ENCODE measurements around the gene ADAMTS16.

ADAMTS16 gene

DNA sequence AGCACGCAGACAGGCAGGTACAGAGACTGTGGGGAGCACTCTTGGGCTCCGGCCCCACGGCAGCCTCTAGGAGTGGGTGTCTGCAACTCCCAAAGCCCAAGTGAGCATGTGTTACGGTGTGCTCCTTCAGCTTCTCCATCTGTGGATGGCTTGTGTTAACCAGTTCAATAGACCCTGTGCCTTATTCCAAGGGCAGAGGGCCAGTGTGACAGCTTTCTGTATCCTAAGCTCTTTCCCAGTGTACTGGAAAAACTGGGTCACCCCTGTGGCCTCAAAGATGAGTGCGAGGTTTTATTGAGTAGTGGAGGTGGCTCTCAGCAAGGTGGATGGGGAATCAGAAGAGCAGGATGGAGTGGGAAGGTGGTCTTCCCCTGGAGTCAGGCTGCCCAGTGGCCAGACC lies 78.3 kb downstream of the ADAMTS16 start:
- H3K4me1 Mint-ChIP-seq (ENCODE audit: low read depth), result no peaks in the 10 kb centered on the region
- no peak overlapping the region for H3K4me3 Mint-ChIP-seq
- no peaks in the 10 kb centered on the region for H3K27me3 Mint-ChIP-seq
- H3K9me3 Mint-ChIP-seq, result peaks cover 5% of the 10 kb centered on the region
- H3K36me3 Mint-ChIP-seq (ENCODE audit: low read depth), result no peaks in the 10 kb centered on the region
- no peak overlapping the region for H3K27ac Mint-ChIP-seq

DNA sequence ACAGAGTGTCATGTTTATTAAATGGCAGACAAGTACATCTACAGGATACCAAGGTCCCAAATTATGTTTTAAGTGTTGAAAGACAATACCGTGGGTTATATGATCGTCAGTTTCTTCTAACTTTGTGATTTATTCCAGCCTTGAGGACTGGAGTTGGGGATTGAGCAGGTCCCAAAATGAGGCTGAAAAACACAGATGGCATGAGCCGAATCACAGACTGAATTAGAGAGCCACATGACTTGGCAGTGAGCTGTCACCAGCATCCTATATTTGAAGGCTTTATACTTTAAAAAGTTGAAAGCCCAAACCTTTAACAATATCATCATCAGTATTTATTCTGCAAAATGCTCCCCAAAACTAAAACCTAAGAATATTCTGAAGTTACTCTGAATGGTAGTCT lies 79.4 kb downstream of the ADAMTS16 start:
- H3K36me3 Mint-ChIP-seq (ENCODE audit: low read depth), result no peaks in the 10 kb centered on the region
- no peak overlapping the region for H3K4me3 Mint-ChIP-seq
- peaks cover 5% of the 10 kb centered on the region for H3K9me3 Mint-ChIP-seq

DNA sequence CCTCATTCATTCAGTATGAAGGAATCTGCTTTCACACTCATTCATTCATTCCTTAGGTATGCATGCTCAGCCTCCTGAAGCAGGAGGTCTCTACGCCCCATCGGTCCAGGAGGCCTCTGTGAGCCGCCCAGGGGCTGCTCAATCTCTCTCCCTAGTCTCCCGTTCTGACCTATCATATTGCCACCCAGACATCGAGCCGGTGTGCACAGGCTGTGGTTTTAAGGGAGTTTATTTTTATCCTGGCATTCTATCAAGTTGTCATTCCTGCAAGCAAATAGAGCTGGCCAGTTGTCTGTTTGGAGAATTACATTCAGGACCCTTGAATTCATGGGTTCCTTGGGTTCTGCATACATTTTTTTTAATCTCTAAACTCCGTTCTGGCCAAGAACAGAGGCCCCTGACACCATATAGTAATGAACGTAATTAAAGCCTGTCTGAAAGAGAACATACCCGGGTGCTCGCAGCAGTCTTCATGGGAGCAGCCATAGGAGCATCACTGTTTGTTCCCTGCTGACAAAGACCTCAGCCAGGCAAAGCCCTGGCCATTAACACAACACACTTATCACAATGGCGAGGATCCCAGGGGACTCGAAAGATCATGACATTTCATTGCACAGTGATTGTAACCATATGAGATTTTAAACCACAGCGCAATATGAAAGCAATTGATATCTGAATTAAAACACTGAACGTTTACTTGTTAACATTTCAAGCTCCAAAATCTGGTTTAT lies 80.9 kb downstream of the ADAMTS16 start:
- peaks cover 3% of the 10 kb centered on the region for H3K9me3 Mint-ChIP-seq
- H3K4me3 Mint-ChIP-seq, result no peak overlapping the region
- H3K27me3 Mint-ChIP-seq, result no peaks in the 10 kb centered on the region
- H3K4me1 Mint-ChIP-seq (ENCODE audit: low read depth), result no peaks in the 10 kb centered on the region
- no peaks in the 10 kb centered on the region for H3K36me3 Mint-ChIP-seq (ENCODE audit: low read depth)
- H3K27ac Mint-ChIP-seq, result no peak overlapping the region

More for the DNA sequence above, 79.4 kb downstream of the ADAMTS16 start:
- Mint-ChIP-seq H3K27me3 (no peaks in the 10 kb centered on the region), H3K4me1 (ENCODE audit: low read depth) (no peaks in the 10 kb centered on the region), H3K27ac (no peak overlapping the region)

DNA sequence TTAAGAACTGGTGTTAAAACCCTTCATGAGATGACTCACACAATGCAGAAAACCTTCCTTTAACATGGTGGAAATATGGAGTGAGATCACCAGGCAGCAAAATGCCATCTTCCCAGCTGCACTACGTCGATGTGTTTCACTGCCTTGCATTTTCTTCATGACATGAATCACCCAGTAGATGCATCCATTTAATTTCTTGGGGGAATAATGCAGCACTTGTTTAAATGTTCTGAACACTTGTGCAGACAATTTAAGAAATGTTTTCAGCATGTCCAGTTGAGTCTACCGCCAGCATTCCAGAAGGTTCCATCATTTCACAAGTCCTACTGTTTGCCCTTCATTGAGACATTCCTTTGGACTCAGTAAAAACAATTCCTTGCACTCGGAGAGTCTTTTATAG lies 81.6 kb downstream of the ADAMTS16 start:
- Mint-ChIP-seq H3K4me1 (ENCODE audit: low read depth) (no peaks in the 10 kb centered on the region), H3K4me3 (no peak overlapping the region), H3K9me3 (no peaks in the 10 kb centered on the region), H3K36me3 (ENCODE audit: low read depth) (no peaks in the 10 kb centered on the region), H3K27ac (no peak overlapping the region), H3K27me3 (no peaks in the 10 kb centered on the region)

DNA sequence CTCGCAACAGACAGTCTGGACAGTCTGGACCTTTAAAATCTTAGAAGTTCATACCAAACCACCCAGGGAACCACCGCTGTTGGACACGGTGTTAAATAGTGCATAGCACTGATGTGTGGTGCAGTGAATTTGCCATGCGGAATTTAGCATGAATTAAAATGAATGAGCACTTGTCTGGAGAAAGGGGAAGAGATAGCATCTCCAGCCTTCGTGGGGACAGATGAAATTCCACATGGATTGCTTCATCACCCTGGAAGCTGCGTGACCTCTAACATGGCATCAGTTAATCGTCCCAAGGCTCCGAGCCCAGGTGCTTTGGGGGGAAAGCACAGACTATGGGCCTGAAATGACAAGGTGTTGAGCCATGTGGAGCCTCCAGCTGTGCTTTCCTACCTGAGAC lies 91.4 kb downstream of the ADAMTS16 start:
- H3K4me1 Mint-ChIP-seq (ENCODE audit: low read depth), result no peaks in the 10 kb centered on the region
- no peaks in the 10 kb centered on the region for H3K36me3 Mint-ChIP-seq (ENCODE audit: low read depth)
- no peaks in the 10 kb centered on the region for H3K27me3 Mint-ChIP-seq
- H3K9me3 Mint-ChIP-seq, result peaks cover 4% of the 10 kb centered on the region
- no peak overlapping the region for H3K4me3 Mint-ChIP-seq
- H3K27ac Mint-ChIP-seq, result no peak overlapping the region

DNA sequence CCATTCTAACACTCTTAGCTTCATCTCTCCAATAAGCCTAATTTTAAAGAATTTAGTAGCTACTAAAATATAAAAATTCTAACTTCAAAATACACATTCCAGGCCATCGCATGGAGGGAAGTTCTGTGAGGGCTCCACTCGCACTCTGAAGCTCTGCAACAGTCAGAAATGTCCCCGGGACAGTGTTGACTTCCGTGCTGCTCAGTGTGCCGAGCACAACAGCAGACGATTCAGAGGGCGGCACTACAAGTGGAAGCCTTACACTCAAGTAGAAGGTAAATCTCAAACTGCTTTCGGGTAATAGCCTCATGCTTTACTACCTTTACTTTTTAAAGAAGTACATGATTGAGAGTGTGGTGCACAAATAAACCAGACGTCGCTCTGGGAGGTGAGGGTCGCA lies 94.8 kb downstream of the ADAMTS16 start:
- Mint-ChIP-seq H3K4me3 (no peak overlapping the region), H3K9me3 (peaks cover 4% of the 10 kb centered on the region), H3K4me1 (ENCODE audit: low read depth) (no peaks in the 10 kb centered on the region), H3K27ac (no peak overlapping the region), H3K36me3 (ENCODE audit: low read depth) (no peaks in the 10 kb centered on the region), H3K27me3 (no peaks in the 10 kb centered on the region)

DNA sequence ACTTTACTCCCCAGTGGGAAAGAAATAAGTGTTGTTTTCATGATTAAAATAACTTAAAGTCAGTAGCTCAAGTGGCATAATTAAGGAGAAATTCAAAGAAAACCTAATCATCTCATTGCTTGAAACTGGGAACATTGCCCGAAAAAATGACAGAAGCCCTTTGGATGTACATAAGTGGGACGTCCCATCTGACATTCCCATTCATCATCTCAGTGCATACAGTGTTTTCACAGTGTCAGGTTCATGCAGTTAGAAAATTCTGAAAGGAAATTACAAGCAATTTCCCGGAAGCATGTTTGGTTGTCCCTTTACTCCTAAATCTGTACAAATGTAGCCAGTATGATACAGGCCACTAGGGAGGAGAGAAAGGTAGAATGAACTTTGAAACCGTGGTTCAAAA lies 95.6 kb downstream of the ADAMTS16 start:
- H3K4me3 Mint-ChIP-seq, result no peak overlapping the region
- no peaks in the 10 kb centered on the region for H3K27me3 Mint-ChIP-seq
- H3K36me3 Mint-ChIP-seq (ENCODE audit: low read depth), result no peaks in the 10 kb centered on the region
- no peak overlapping the region for H3K27ac Mint-ChIP-seq
- H3K9me3 Mint-ChIP-seq, result peaks cover 4% of the 10 kb centered on the region
- no peaks in the 10 kb centered on the region for H3K4me1 Mint-ChIP-seq (ENCODE audit: low read depth)

DNA sequence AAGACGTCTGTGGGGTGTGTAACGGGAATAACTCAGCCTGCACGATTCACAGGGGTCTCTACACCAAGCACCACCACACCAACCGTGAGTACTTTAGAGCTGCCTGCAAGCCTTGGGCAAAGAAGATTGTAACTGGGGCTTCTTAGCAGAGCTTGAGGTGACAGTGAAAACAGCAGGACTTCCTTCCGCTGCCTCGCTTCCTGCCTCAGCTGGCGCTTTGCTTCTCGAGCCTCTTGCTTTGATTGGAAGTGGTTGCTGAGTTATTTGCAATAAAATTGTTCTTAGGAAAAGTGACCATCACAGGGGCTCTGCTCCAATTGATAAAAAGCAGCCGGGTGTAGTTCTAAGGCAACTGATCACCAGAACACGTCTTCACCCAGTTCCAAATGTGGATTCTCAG lies 99.1 kb downstream of the ADAMTS16 start:
- Mint-ChIP-seq H3K27me3 (no peaks in the 10 kb centered on the region), H3K36me3 (ENCODE audit: low read depth) (no peaks in the 10 kb centered on the region), H3K9me3 (no peaks in the 10 kb centered on the region), H3K4me3 (no peak overlapping the region), H3K4me1 (ENCODE audit: low read depth) (no peaks in the 10 kb centered on the region), H3K27ac (no peak overlapping the region)

DNA sequence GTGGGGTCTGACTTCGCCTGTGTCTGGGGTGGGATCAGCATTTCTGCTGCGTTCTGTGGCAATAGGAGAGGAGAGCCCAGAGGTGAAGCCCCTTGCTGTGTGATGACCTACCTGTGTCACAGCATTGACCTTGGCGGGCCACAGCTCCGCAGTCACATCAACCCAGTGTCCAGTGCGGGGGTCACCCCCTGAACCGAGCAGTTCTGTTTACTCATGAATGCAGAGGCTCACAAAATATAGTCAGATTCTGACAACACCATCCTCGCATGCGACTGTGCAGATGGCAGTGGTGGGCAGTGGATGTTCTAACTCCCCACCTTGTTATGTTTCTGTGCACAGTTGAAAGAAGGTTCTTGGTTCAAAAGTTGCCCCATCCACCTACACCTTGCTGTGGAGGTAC lies 100.1 kb downstream of the ADAMTS16 start:
- no peaks in the 10 kb centered on the region for H3K27me3 Mint-ChIP-seq
- H3K36me3 Mint-ChIP-seq (ENCODE audit: low read depth), result no peaks in the 10 kb centered on the region
- H3K9me3 Mint-ChIP-seq, result no peaks in the 10 kb centered on the region
- no peak overlapping the region for H3K27ac Mint-ChIP-seq
- H3K4me1 Mint-ChIP-seq (ENCODE audit: low read depth), result no peaks in the 10 kb centered on the region
- no peak overlapping the region for H3K4me3 Mint-ChIP-seq

DNA sequence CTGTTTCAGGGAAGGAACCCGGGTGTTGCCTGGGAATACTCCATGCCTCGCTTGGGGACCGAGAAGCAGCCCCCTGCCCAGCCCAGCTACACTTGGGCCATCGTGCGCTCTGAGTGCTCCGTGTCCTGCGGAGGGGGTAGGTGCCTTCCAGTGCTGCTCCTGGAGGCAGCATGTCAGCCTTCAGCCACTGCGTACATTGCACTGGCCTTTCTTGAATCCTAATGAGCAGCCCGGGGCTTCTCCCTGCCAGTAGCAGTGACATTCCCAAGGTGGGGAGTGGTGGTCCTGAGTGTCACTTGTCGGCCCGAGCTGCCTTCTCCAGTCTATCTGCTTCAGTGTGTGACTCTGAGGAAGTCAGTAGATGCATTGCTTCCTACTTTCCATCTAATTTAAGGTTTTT lies 101.9 kb downstream of the ADAMTS16 start:
- H3K4me1 Mint-ChIP-seq (ENCODE audit: low read depth), result no peaks in the 10 kb centered on the region
- no peaks in the 10 kb centered on the region for H3K27me3 Mint-ChIP-seq
- no peaks in the 10 kb centered on the region for H3K36me3 Mint-ChIP-seq (ENCODE audit: low read depth)
- no peak overlapping the region for H3K4me3 Mint-ChIP-seq
- H3K27ac Mint-ChIP-seq, result no peak overlapping the region
- no peaks in the 10 kb centered on the region for H3K9me3 Mint-ChIP-seq

DNA sequence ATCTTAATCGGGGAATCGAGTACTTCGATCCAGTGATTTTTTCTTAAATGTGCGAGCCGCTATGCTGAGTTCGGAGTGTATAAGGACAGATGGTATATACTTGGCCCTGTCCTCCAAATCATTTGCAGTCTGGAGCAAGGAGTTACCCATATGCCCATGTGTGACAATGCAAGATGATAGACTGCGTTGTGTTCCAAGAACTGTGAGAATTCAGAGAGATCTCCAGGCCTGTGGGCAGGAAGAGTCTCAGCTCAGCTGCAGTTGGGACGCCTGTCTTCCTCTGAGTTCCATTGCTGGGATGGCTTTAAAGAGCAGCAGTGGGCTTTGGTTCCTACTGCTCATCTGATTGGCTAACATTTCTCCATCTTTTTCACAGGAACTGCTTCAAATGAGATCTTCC lies 106.6 kb downstream of the ADAMTS16 start:
- H3K4me3 Mint-ChIP-seq, result no peak overlapping the region
- no peaks in the 10 kb centered on the region for H3K4me1 Mint-ChIP-seq (ENCODE audit: low read depth)
- H3K9me3 Mint-ChIP-seq, result no peaks in the 10 kb centered on the region
- no peak overlapping the region for H3K27ac Mint-ChIP-seq
- H3K36me3 Mint-ChIP-seq (ENCODE audit: low read depth), result no peaks in the 10 kb centered on the region
- no peaks in the 10 kb centered on the region for H3K27me3 Mint-ChIP-seq

DNA sequence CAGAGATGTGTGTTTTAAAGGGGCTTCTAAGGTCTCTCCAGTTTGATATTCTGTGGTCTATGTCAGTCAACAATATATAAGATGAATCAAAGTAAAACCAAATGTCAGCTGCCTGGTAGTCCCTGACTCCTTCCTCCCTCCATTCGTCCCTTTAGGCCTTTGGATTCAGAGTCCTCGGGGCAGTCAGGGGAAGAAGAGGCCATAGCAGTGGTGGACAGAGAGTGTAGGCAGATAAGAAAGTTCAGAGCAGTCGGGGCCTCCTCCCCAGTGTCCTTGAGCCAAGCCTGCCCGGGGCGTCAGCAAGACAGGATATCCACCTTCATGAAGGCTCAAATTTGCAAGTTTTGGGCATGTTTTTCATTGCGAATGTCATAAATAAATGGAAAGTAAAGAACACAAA lies 110.6 kb downstream of the ADAMTS16 start:
- Mint-ChIP-seq H3K9me3 (peaks cover 10% of the 10 kb centered on the region), H3K4me1 (ENCODE audit: low read depth) (no peaks in the 10 kb centered on the region), H3K27ac (no peak overlapping the region), H3K27me3 (no peaks in the 10 kb centered on the region), H3K4me3 (no peak overlapping the region), H3K36me3 (ENCODE audit: low read depth) (no peaks in the 10 kb centered on the region)

DNA sequence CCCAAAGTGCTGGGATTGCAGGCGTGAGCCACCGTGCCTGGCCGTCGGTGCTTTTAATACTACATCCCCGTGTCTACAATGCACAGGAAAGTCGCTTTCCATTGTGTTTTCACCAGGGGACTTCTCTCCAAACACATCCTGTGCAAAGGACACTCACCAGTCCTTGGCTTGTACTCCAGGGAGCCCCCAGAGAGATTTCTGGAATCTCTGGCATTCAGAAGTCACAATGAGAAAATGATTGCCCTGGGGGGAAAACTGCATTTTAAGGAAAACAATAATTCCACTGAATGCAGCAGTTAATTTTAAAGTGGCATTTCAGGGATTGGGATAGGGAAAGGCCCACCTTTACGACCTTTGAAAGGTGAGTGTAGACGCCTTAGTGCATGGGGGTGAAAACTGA lies 112.0 kb downstream of the ADAMTS16 start:
- Mint-ChIP-seq H3K36me3 (ENCODE audit: low read depth) (no peaks in the 10 kb centered on the region), H3K9me3 (peaks cover 17% of the 10 kb centered on the region), H3K27me3 (no peaks in the 10 kb centered on the region), H3K4me3 (no peak overlapping the region), H3K4me1 (ENCODE audit: low read depth) (no peaks in the 10 kb centered on the region), H3K27ac (no peak overlapping the region)

DNA sequence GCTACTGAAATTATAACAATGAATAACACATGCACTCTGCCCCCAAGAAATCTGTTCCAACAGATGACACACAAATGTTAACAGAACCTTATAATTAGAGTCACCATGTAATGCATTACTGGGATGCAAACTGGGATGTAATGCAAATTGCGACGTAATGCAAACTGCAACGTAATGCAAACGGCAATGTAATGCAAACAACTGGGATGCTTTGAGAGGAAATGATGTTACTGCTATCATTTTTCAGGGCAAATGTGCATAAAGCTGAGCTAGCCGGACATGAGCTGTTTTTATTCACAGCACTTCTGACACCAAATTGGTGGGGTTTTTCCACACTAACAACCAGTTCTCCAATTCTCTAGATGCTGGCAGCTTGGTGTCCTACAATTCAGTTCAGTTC lies 117.2 kb downstream of the ADAMTS16 start:
- no peak overlapping the region for H3K27ac Mint-ChIP-seq
- H3K36me3 Mint-ChIP-seq (ENCODE audit: low read depth), result no peaks in the 10 kb centered on the region
- no peak overlapping the region for H3K4me3 Mint-ChIP-seq
- no peaks in the 10 kb centered on the region for H3K4me1 Mint-ChIP-seq (ENCODE audit: low read depth)
- H3K9me3 Mint-ChIP-seq, result peaks cover 20% of the 10 kb centered on the region
- H3K27me3 Mint-ChIP-seq, result no peaks in the 10 kb centered on the region

DNA sequence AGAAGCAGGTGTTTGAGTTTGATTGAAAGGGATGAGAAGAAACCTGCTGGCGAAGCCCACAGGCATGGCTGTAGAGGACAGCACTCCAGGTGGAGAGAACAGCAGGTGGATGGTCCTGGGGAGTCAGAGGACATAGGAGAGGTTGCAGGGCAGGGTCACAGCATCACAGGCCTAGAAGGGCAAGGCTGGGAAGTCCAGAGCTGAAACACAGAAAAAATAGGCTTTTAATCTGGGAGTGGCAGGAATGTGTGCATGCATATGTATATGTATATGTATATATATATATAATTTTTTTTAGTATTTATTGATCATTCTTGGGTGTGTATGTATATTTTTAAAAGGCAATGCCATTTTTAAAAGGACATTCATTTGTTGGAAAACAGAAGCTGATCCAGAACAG lies 118.4 kb downstream of the ADAMTS16 start:
- Mint-ChIP-seq H3K27ac (no peak overlapping the region), H3K4me1 (ENCODE audit: low read depth) (no peaks in the 10 kb centered on the region), H3K9me3 (peaks cover 20% of the 10 kb centered on the region), H3K36me3 (ENCODE audit: low read depth) (no peaks in the 10 kb centered on the region), H3K27me3 (no peaks in the 10 kb centered on the region), H3K4me3 (no peak overlapping the region)

DNA sequence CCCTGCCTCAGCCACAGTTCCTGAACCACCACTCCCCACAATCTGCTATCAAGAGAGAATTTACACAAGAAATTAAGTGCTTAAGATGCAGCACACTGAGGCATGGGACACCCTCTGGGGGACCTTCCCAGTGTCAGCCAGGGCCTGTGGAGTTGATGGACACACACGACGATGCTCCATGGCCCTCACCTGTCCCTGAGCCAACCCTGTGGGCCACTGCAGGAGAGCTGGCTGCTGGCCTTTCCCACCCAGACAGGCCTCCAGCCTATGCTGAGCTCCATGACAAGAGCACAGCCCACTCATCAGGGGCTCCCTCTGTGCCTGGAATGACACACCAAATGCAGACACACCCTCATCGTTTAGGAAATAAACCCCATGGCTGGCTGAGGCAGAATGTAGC lies 124.6 kb downstream of the ADAMTS16 start:
- no peaks in the 10 kb centered on the region for H3K9me3 Mint-ChIP-seq
- no peaks in the 10 kb centered on the region for H3K36me3 Mint-ChIP-seq (ENCODE audit: low read depth)
- H3K4me1 Mint-ChIP-seq (ENCODE audit: low read depth), result no peaks in the 10 kb centered on the region
- no peak overlapping the region for H3K27ac Mint-ChIP-seq
- H3K27me3 Mint-ChIP-seq, result no peaks in the 10 kb centered on the region
- H3K4me3 Mint-ChIP-seq, result no peak overlapping the region
